Right lobe of liver (tissue), 4 donors: ENCODE data around the gene ETFRF1.

ENCODE experiments used
- POLR2A ChIP-seq: fragments of 450-650 bp; IDR thresholded peaks from one replicate; pipeline ENCODE4 v1.6.1; 2017; ENCODE audit warnings: antibody characterized with exemption, mild to moderate bottlenecking
- TF ChIP-seq, protein P1 (sequence below), 4 donors: fragments of 200-600 bp in 3 of 4; fragments of 450-650 bp in 1 of 4; IDR thresholded peaks; one replicate each; pipeline versions ENCODE4 v1.5.1 to v1.8.0; 2016 to 2022; ENCODE audit warnings: antibody characterized with exemption in 4 of 4, mild to moderate bottlenecking in 2 of 4
- donor health status: DM: no; HTN: no; CAD: no.
- donor health status: DM: no; HTN: no; CAD: no.
- donor health status: DM: no; HTN: yes; CAD: no.

DNA sequence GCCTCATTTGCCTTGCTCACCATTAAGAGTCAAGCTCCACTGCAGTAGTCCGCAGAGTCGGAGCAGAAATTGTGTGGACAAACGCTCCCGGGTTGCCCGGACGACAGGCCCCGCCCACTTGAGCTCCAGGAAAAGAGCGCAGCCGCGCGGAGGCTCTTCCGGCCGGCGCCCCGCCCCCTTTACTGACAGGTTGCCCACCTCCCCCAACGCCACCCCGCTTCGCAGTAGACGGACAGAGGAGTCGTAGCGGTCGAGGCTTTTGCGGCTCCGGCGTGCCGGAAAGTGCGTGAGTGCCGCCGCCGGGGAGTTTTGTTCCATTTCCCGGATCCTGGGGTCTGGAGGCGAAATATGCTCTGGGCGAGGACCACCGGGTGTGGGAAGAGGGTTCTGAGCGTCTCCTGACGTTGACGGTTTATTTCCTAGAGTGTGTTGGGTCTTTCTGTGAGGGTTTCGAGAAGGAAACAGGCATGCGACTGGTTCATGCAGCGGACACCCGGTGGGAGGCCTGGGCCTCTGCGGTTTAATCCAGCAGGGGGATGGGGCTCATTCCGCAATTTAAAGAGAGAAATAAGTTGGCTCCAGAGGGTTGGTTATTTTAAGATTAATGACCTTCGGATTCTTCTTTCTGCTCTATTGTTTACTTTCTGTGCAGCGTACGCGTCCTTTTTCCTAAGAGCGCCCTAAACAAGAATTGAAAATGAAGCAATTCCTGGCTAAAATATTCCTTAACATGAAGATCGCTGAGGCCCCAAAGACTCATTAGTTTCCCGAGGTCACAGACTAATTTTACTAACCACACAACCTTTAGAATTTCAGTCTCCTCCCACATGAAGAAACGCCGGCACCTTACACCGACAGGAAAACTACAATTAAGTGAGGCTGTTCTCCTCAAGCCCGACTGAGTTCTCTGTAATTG is at the start of gene ETFRF1, which contains the start of gene DNAI7:
- peak; percentile 93 for TF ChIP-seq POLR2A
- TF ChIP-seq, protein P1, sequence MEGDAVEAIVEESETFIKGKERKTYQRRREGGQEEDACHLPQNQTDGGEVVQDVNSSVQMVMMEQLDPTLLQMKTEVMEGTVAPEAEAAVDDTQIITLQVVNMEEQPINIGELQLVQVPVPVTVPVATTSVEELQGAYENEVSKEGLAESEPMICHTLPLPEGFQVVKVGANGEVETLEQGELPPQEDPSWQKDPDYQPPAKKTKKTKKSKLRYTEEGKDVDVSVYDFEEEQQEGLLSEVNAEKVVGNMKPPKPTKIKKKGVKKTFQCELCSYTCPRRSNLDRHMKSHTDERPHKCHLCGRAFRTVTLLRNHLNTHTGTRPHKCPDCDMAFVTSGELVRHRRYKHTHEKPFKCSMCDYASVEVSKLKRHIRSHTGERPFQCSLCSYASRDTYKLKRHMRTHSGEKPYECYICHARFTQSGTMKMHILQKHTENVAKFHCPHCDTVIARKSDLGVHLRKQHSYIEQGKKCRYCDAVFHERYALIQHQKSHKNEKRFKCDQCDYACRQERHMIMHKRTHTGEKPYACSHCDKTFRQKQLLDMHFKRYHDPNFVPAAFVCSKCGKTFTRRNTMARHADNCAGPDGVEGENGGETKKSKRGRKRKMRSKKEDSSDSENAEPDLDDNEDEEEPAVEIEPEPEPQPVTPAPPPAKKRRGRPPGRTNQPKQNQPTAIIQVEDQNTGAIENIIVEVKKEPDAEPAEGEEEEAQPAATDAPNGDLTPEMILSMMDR (IDR thresholded peaks at IDR 0.05) = no peak
